CD4-positive, alpha-beta T cell treated with Interleukin-6 for 4 hours (primary cell): Measurements from ENCODE around the gene ZNF790.
"Not testable (repeated sequence)": the region's sequence is repeated elsewhere in the genome, so short reads cannot be mapped to it uniquely, and the experiment has no call there.

ENCODE experiments used
- DNase-seq: peaks from one replicate; pipeline ENCODE4 v3.0.0-alpha.2; 2020; ENCODE audit warnings: mixed read lengths

ZNF790 gene

GRCh38 chr19:36837906-36838783 is at the start of gene ZNF790:
Gene ZNF790 (minus strand): TSS chr19:36838387. CDS start chr19:36825619, 12,768 bp downstream.
- peak; percentile 82 for DNase-seq

- no peak for DNase-seq
These were observed 39.1 kb upstream of the ZNF790 start for GRCh38 chr19:36876993-36877938.

GRCh38 chr19:36851898-36852297 is 13.7 kb upstream of the ZNF790 start:
- no peak for DNase-seq

- peak; percentile 87 for DNase-seq
These were observed 12.6 kb upstream of the ZNF790 start, which contains the start of gene ZNF345 for GRCh38 chr19:36850559-36851442. Gene ZNF345 (plus strand): TSS chr19:36850876. CDS start chr19:36876831, 25,955 bp downstream.

- DNase-seq: peak; percentile 89
These were observed 11.7 kb upstream of the ZNF790 start for GRCh38 chr19:36849701-36850558.

GRCh38 chr19:36847968-36848367 is 9.8 kb upstream of the ZNF790 start:
- DNase-seq: no peak

- no peak for DNase-seq
These were observed 667 bp upstream of the ZNF790 start for GRCh38 chr19:36838784-36839324.

- DNase-seq: peak; percentile 1
These were observed 846 bp downstream of the ZNF790 start for GRCh38 chr19:36837176-36837905.

GRCh38 chr19:36833430-36833829 is 4.8 kb downstream of the ZNF790 start:
- DNase-seq: no peak

GRCh38 chr19:36821758-36822157 is 16.4 kb downstream of the ZNF790 start:
- no peak for DNase-seq

GRCh38 chr19:36819130-36819630 is 19.0 kb downstream of the ZNF790 start:
- no peak for DNase-seq

- no peak for DNase-seq
These were observed 31.2 kb downstream of the ZNF790 start for GRCh38 chr19:36807029-36807428.

GRCh38 chr19:36805364-36805763 is 32.8 kb downstream of the ZNF790 start:
- DNase-seq: no peak

- DNase-seq: no peak
These were observed 40.4 kb downstream of the ZNF790 start for GRCh38 chr19:36797786-36798108.

- DNase-seq: no peak
These were observed 41.5 kb downstream of the ZNF790 start for GRCh38 chr19:36796714-36796992.

- not testable (repeated sequence) for DNase-seq
These were observed 46.6 kb downstream of the ZNF790 start for GRCh38 chr19:36791420-36792141.

GRCh38 chr19:36775768-36776167 is 62.4 kb downstream of the ZNF790 start:
- DNase-seq: no peak

- DNase-seq: no peak
These were observed 65.0 kb downstream of the ZNF790 start for GRCh38 chr19:36773223-36773579.

- DNase-seq: peak; percentile 95
These were observed 65.6 kb downstream of the ZNF790 start, which contains the start of gene ZNF850 for GRCh38 chr19:36772311-36773222. Gene ZNF850 (minus strand): TSS chr19:36772807. CDS start chr19:36762606, 10,201 bp downstream.
